HG03045 (cell line): ENCODE measurements around the gene KDM4C.

Experiments
- ATAC-seq: cut with Tn5 transposase; IDR thresholded peaks from one replicate; pipeline ENCODE4 v1.9.1; 2021; ENCODE audit warnings: mild to moderate bottlenecking, moderate library complexity; ENCODE audit not compliant: unreplicated experiment

Gene KDM4C

GRCh38 chr9:6897898-6898302, 140.1 kb downstream of the KDM4C start:
- no peak for ATAC-seq

- no peak for ATAC-seq
Measured at GRCh38 chr9:6899274-6899673, 141.5 kb downstream of the KDM4C start.

- ATAC-seq: no peak
Measured at GRCh38 chr9:6900440-6900883, 142.7 kb downstream of the KDM4C start.

- ATAC-seq: no peak
Measured at GRCh38 chr9:6901180-6901579, 143.4 kb downstream of the KDM4C start.

GRCh38 chr9:6902423-6902822, 144.7 kb downstream of the KDM4C start:
- no peak for ATAC-seq

- ATAC-seq: no peak
Measured at GRCh38 chr9:6904371-6904770, 146.6 kb downstream of the KDM4C start.

GRCh38 chr9:6905850-6906375, 148.1 kb downstream of the KDM4C start:
- no peak for ATAC-seq

GRCh38 chr9:6907772-6908381, 150.1 kb downstream of the KDM4C start:
- no peak for ATAC-seq

- ATAC-seq: no peak
Measured at GRCh38 chr9:6909181-6909580, 151.4 kb downstream of the KDM4C start.

- ATAC-seq: no peak
Measured at GRCh38 chr9:6910032-6910431, 152.3 kb downstream of the KDM4C start.

- ATAC-seq: no peak
Measured at GRCh38 chr9:6910497-6910896, 152.7 kb downstream of the KDM4C start.

GRCh38 chr9:6911901-6912638, 154.3 kb downstream of the KDM4C start:
- ATAC-seq: no peak

- no peak for ATAC-seq
Measured at GRCh38 chr9:6915635-6916034, 157.9 kb downstream of the KDM4C start.

GRCh38 chr9:6917162-6917561, 159.4 kb downstream of the KDM4C start:
- peak; percentile 73 for ATAC-seq

- no peak for ATAC-seq
Measured at GRCh38 chr9:6920041-6920440, 162.3 kb downstream of the KDM4C start.

GRCh38 chr9:6921315-6921714, 163.5 kb downstream of the KDM4C start:
- no peak for ATAC-seq

- no peak for ATAC-seq
Measured at GRCh38 chr9:6922124-6922676, 164.4 kb downstream of the KDM4C start.

GRCh38 chr9:6922680-6923079, 164.9 kb downstream of the KDM4C start:
- ATAC-seq: no peak

- no peak for ATAC-seq
Measured at GRCh38 chr9:6923086-6923485, 165.3 kb downstream of the KDM4C start.

GRCh38 chr9:6924149-6924548, 166.4 kb downstream of the KDM4C start:
- ATAC-seq: no peak

GRCh38 chr9:6924988-6925563, 167.3 kb downstream of the KDM4C start:
- ATAC-seq: no peak

GRCh38 chr9:6925836-6926235, 168.1 kb downstream of the KDM4C start:
- ATAC-seq: no peak
